CD4-positive, alpha-beta T cell treated with Interleukin-17A for 4 hours (primary cell): ENCODE data around the gene VEGFC.

ENCODE experiments used
- DNase-seq: peaks from one replicate; pipeline ENCODE4 v3.0.0-alpha.2; 2020; ENCODE audit warnings: mixed read lengths

VEGFC gene

DNA sequence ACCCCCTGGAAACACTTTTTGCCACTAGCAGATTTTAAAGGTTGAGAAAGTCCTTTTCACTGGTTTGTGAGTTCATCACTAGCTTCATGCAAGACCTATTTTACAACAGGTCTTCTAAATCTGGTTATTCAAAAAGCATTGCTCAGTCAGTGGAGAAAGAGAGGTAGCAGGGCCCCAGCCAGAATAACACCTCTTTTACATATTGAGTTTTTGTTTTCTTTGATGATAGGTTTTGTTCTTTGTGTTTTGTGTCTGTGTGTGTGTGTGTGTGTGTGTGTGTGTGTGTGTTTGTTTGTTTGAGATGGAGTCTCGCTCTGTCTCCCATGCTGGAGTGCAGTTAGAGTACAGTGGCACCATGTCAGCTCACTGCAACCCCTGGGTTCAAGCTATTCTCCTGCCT is 2.7 kb upstream of the VEGFC start:
- no peak for DNase-seq

DNA sequence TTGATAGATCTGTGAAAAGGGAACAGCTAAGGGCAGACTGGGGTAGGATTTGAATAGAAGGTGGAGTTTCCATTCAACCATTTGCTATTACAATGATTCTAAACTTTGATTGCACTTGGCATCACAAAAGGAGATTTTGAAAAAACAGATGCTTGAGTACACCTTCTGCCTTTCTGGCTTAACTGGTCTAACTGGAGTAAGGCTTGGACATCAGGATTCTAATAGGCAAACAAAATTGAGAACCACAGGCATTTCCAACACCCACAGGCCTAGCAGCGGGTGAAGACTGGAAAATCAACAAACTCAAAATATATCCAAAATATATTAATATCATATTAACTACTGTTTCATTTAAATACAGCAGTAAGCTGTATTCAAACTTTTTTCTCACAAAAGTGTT is 1.9 kb upstream of the VEGFC start:
- DNase-seq: no peak

DNA sequence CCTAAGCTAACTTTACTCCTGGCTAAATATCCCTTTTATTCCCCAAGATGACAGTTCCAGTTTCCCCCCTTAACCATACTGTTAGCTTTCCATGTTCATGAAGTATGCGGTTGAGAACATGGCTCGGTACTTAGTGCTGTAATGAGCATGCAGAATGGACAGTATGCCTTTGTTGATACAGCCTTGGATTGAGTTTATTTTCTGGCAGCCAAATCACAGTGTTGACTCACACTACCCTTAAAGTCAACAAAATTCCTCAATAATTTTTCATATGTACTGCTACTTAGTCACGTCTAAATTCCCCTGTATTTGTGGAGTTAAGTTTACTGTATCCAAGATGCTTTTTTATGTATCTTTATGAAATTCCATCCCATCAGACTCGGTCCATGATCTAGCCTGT is 1.4 kb upstream of the VEGFC start:
- no peak for DNase-seq

DNA sequence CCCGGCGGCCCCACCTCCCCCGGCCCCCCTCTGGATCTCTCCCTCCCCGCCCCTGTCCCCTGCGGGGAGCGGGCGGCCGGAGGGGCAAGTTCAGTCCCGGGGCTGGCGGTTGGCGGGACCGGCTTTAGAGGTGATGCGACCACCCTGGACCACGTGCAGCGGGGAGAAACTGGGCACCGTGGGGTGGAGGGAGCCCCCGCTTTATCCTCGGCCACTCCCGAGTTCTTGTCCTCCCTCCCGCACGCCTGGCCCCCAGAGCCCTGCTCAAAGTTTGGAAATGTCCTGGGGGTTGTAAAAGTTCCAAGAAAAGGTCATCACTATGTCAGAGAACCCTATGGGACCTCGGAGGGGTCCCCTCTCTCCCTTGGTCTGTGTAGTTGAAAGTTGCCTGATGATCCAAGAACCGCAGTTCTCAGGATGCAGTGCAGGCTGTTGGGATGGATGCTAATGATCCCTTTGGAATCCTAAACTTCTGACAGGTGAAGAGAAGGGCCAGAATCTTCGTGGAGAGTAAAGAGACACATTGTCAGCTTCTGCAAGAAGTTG is 411 bp upstream of the VEGFC start:
- DNase-seq: no peak

DNA sequence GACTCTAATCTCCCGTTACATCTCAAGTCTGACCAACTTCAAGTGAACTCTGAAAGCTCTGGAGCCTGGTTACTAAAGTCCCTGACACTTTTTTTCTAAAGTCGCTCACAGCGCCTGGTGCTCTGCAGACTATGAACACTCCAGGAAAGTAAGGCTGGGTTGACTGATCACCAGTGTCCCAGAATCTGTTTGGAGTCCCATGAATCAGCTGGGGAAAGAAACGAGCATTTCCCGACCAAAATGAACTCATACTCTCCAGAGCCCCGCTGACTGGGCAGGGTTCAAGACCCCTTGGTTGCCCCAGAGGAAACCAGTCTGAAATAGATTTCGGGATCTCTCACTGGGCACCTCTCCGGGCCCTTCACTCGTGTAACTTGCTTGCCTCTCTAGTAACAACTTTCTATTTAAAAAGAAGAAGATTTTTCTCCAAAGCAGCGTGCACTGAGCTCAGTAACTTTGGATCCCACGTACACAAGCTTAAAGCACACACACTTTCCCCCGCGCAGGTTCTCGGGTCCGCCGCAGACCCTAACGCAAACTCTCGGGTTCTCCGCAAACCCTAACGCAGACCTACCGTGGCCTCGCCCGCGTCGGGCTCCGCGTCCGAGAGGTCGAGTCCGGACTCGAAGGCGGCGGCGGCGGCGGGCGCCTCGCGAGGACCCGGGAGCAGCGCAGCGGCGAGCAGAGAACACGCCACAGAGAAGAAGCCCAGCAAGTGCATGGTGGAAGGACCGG is 964 bp downstream of the VEGFC start:
- no peak for DNase-seq

DNA sequence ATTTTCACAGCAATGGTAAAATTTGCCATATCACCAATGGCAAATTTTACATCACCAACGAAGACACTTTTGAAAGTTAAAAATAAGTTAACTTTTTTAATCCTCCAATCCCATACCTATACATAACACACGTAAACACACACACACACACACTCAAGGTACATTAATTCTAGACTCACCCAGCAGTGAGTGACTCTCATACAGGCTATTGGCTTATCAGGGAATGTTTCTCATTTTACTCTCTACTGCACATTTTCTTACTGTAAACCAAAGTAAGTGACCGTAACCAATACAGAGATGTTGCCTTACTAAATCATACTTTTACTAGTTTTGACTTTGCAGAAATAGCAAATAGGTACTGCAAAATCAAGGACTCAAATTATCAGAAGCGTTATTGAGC is 2.3 kb downstream of the VEGFC start:
- DNase-seq: no peak

DNA sequence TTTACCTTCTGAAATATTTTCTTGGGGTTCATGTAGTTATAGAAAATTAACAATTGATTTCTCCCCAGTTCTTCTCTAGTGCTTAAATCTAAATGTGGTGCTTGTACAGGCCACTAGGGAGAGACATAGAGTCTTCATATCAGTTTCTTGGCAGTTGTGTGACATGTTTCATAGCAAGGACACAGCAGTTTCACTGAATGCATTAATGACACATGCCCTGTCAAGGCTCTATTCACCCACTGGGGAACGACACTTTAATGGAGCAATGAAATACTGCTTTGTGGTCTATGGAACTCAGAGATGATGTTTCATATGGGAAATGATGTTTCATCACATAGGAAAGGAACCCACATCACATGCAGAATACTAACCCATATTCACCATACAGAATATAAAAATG is 2.8 kb downstream of the VEGFC start:
- DNase-seq: no peak

DNA sequence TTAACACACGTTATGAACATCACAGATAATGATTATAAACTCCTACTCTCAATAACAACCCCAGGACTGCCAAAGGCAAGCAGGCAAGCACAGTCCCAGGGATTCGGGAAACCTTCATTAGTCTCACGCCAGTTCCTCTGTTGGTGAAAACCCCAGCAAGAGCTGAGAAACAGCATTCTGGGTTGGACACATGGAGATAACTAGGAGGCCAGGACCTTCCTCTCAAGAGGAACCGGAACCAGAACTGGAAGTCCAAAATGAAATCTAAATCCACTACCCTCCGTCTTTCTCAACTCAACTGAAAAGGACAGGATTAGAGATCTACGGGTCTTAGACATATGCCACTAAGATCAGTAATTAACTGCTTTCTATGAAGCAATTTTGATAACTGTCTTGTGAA is 3.8 kb downstream of the VEGFC start:
- DNase-seq: no peak

DNA sequence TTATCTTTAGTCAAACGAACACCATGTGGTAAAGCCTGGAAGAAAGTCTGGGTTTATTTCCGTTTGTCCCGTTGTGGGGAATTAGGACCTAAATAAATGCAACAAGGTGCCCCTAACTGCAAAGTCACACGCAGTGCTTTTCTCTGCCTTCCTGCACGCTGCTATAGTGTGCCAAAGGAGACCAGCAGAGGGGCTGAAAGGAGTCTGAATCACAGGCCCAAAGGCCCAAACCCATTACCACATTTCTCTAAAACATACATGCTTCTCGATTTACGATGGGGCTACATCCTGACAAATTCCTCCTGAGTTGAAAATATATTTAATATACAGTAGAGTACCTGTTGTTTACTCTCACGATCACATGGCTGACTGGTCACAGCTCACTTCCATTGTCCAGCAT is 4.5 kb downstream of the VEGFC start:
- no peak for DNase-seq

DNA sequence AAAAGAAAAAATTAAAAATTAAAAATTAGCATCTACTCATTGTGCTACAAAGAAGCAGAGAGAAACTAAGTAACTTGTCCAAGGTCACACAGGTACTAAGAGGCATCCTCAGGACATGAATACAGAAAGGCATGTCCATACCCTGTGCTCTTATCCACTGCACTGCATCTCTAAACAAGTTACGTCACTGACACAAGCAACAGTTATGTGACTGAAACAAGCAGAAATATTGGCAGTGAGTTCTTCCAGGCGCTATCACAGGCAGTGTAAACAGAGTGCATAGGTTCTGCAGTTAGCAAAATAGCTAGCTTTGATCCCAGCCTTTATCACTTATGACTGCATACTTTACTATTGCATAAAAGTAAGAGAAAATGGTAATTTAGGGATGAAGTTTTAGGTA is 7.9 kb downstream of the VEGFC start:
- no peak for DNase-seq

DNA sequence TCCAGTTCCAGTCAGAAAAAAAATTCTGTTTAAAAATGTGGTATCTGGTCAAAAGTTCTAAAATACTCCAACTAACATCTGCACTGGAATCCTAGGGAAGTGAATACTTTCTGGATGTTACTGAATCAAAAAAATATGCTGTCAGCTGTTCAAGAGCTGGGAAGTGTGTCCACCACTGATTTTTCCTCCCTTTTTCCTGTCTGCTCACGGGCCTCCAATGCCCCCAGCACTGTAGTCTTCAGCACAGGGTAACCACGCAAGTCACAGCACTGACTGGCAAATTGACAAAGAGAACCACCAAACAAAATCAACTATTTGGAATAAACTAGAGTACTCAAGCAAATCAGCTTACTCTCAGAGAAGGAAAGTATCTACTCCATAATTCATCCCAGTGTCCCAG is 9.9 kb downstream of the VEGFC start:
- DNase-seq: no peak

DNA sequence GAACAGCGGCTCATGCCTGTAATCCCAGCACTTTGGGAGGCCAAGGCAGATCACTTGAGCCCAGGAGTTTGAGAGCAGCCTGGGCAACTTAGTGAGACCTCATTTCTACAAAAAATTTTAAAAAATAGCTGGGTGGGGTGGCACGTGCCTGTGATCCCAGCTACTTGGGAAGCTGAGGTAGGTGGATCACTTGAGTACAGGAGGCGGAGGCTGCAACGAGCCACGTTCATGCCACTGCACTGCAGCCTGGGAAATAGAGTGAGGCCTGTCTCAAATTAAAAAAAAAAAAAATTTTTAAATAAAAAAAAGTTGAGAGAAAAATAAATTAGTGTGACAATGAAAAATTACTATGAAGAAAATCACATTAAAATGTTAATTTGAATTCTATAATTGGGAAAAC is 10.5 kb downstream of the VEGFC start:
- no peak for DNase-seq

DNA sequence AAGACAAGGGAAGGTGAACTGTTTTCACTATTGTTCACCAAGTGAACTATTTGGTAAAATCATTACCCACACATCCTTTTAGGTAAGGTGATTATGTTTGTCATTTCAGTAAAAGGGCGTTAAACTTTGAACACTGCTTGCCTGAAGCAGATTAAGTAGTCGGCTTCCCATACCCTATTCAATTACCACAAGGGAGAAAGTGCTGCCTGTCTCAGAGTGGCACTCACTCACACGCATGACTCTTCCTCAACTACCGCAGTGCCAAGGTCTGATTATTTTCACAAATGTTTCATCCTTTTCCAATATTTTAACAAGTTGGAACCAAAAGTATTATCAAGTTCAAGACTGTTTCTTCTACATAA is 11.0 kb downstream of the VEGFC start:
- DNase-seq: no peak

DNA sequence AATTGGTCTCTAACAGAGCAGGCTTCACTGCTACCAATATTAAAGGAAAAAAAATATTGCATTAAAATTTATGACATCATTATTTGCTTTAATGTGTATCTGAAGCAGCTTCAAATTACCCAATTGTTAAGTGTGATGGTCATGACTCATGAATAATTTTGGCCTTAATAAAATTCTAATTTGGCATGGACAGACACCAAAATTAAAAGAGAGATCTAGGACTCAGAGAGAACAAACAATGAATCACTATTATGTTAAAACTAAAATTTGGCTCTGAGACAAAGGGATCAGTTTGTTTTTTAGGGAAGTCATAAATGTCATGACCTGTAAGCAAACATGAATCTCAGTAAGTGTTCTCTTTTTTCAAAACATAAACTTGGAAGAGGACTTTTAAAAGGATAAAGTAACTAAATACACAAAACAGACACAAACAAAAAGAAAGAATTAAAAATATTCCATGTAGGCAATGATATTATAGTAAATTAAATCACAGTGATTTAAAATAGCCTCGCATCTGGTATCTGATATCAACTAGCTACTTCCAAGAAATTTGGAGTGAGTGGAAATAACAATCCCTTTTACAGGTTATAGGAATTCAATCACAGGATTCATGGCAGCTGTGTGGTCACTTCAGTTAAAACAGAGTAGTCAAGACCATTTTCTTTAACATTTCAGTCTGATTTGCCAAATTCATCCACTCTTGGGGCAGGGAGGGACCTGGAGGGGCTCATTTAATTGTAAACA is 11.6 kb downstream of the VEGFC start:
- DNase-seq: no peak

DNA sequence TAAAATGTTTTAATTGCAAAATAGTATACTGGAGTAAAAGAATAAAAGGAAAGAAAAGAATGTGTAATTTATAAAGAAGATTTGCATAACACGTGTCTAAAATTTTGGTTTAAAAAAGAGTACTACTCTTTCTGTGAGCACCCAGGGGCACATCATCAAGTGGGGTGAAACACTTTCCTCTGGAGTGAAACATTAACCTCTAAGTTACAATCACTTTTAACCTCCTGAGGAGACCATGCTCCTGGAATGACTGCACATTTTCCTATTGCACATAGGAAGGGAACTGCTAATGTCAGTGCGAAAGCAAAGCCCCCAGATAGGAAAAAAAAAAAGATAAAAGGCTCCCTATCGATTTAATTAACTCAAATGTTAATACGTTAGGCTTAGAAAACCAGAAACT is 13.3 kb downstream of the VEGFC start:
- no peak for DNase-seq

DNA sequence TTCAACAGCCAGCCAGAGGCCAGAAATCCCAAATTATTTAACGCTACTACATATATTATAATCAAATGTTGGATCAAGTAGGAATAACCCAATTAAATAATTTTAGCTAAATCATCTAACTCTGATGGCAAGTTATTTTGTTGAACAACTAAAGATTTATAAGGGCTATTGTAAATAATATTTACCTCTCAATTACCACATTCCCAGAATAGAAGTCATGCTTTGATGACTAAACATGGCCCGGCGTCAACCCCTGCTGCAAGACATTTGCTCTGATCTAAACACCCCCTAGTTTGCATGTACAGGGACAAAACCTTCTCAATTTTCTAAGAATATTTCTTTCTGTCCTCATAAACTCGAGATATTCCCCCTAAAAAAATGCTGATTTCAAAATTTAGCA is 14.2 kb downstream of the VEGFC start:
- DNase-seq: no peak

DNA sequence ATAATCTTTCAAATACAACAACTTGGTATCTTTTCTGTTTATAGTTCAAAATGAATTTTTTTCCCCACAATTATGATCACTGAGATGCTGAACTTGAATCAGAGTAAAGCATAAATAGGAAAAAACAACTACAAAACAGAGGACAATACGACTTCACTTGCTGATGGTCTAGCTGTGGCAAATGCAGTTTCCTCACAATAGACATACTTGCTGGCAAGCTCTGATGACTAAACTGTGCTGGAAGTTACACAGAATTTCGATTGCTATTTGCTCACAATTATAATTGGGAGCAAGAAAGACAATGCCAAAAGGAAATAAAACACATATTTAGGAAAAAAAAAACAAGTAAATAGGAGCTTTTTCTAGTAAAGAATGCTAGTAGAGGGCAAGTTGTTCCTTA is 14.7 kb downstream of the VEGFC start:
- DNase-seq: no peak

DNA sequence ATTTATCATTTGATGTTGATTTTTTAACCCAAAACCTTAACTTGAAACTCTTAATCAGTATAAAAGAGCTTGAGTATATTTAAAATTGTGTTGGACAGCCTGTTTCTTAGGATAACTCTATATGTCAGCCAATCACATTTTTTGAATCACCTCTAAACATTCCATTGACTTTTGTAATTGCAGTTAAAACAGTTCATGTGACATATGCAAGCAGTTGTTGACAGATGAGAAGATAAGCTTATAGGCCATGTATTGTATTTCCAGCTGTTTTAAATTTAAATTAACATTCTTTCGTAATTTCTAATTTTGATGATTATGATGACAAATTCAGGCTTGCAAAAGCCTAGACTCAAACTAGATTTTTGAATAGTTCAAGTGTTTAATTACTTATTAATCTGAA is 17.4 kb downstream of the VEGFC start:
- no peak for DNase-seq

DNA sequence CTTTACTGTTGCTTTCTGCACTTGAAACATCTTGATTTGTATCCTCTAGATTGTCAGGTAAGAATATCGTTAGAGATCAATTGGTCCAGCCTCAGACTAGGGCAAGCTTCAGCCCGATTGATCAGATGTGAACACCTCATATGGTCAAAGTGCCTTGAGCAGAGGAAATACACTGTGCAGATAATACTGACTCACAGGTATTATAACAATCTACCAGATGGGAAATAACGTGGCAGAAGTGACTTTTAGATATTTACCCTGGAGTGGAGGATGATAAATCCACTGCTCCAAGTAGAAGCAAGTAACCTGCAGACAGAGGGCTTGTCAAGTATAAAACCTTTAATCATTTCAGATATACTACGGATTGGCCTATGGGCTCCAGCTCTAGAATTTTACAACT is 17.9 kb downstream of the VEGFC start:
- no peak for DNase-seq

DNA sequence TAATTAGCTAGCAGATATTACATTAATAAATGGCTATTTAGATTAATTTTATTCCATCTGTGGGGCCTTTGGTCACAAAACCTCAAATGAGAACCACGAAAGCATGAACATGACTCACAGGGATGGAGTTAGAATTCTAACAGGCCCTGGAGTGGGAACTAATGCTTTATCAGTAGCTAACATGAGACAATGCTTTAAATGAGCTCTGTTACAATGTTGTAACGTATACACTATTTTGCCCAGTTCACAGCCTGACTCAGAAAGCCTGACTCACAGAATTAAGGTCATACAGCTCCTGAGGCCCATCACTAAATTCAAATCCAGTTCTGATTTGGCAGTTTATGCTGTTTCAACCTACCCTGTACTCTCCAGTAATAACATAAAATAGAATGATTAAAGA is 23.2 kb downstream of the VEGFC start:
- no peak for DNase-seq

DNA sequence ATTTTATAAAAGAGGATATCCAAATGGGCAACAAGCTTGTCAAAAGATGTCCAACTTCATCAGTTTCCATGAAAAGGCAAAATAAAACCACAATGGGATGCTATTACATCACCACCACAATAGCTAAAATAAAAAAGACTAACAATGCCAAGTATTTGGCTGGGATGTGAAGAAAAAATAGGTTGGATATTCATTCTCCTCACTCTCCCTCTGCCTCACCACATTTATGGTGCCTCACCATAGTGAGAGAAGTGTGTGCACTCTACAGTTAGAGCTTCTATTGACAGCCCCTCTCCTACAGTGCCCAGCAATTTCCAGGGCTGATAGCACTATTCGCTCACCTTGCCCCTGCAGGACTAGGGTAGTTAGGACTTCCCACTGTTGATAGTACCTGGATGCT is 25.5 kb downstream of the VEGFC start:
- DNase-seq: no peak

DNA sequence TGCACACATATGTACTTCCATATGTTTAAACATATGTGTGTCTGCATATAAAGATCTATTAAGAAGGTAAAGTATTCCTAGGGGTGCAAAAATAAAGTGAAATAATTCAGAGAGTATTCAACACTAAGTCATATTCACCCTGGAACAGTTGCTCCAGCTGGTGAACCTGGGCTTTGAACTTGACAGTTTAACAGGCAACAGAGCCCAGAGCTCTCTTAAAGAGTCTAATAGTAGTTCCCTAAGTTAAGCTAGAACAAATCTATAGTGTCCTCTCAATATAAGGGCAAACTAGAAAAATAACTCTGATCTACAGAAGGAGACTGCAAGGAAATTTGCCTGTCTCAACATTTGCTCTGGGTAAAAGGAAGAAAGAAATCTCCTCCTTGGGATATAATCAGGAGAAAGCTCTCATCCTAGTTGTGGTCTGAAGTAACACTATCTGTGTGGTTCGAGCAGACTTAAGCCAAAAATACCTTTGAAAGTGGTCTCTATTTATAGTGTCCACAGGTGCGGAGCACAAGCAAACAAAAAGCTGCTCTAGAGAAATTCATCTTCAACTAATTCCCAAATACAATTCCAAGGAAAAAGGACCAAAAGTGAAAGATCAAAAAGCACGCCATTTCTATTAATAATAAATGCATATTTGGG is 29.9 kb downstream of the VEGFC start:
- no peak for DNase-seq

DNA sequence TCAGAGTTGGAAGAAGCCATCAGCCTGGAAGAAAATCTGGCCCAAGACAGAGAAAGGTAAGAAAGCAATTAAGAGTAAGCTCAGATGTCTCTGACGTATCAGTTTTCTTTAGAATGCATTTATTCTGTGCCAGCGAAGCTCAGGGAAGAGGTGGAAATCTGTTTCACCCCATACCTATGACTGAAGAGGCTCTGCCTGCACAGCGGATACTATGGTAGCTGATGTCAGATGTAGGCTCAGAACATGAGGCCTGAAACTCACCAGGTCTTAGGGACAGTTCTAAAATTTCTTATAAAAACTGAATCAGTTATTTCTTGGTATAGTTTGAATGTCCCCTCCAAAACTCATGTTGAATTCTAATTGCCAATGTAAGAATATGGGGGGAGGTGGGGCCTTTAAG is 30.9 kb downstream of the VEGFC start:
- DNase-seq: no peak

DNA sequence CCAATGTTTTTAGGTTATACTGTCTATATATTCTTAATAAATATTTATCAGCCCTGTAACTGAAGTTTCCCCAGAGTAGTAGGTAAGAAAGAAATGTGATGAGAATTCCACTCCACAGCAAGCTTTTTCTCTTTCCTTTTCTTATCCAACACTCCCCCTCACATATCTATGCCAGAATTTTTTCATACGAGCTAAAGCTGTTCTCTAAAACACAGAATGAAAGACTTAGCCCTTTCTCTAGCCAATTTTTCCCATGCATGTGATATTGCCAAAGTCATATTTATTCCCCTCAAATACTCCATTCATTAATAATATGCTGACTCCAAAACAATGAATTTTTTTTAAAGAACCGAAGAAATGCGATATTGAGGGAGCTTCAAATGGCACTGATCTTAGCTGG is 32.3 kb downstream of the VEGFC start:
- no peak for DNase-seq
